ENCODE measurements around the gene MXRA8. TPM values are rescaled to one million over a fixed set of nuclear protein-coding genes. Genes with fewer than 3 reads are reported as not detected.
A peak's percentile ranks its signal among the peaks of the same experiment; 100 is the strongest.

The MXRA8 gene
- total RNA-seq, 1 experiment from 2014 or later: 9.6 TPM

DNA sequence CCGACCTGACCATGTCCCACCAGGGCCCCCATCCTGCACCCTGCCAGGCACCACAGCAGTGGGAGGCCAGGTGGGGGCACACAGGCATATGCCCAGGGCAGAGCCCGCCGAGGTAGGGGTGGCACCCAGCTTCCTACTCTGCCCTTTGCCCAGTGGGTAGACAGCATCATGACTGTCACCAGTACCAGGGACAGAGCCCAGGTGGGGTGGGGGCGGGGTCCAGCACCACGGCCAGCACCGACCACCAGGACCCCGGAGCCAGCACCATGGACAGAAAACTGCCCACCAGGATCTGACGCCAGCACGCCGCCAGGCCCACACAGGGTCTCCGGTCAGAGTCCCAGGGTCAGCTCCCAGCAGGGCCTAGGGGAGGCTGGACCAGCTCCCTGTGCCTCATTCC is 23.5 kb downstream of the MXRA8 start:
- no peaks in the 10 kb centered on the region for H3K4me1 Mint-ChIP-seq
- no peaks in the 10 kb centered on the region for H3K23me2 ChIP-seq (ENCODE audit: insufficient read length, low read depth, low read length, poor library complexity, severe bottlenecking)
- no peak overlapping the region for H3K27ac Mint-ChIP-seq
- no peak overlapping the region for H4K5ac ChIP-seq (ENCODE audit: insufficient read length, low read depth, low read length)
- peaks cover under 1 to 15% (median 7%) of the 10 kb centered on the region in 3 experiments; a peak in 4 of 7 replicates for H3K36me3 Mint-ChIP-seq (ENCODE audit: insufficient read depth in 1 of 3, low read depth in 3 of 3)
- no peaks in the 10 kb centered on the region for H3K27me3 Mint-ChIP-seq (ENCODE audit: low read depth)
- H2BK12ac ChIP-seq (ENCODE audit: insufficient read length, low read depth, low read length): no peak overlapping the region
- H2BK15ac ChIP-seq (ENCODE audit: low read depth, low read length): no peak overlapping the region
- no peaks in the 10 kb centered on the region for H3K4me1 ChIP-seq (ENCODE audit: insufficient read depth, low read length)
- peak; percentile 82 for DNase-seq
- H3K14ac ChIP-seq (ENCODE audit: insufficient read depth, low read length): no peak overlapping the region
- H3K56ac ChIP-seq (ENCODE audit: insufficient read length, low read depth, low read length): no peak overlapping the region
- H3K23ac ChIP-seq (ENCODE audit: insufficient read length, low read depth, low read length): no peak overlapping the region
- no peak overlapping the region for H3K4ac ChIP-seq (ENCODE audit: low read depth, low read length)
- no peaks in the 10 kb centered on the region for H3K9me3 Mint-ChIP-seq
- no peak overlapping the region for H3K27ac ChIP-seq (ENCODE audit: insufficient read length, low read depth, low read length)
- H4K91ac ChIP-seq (ENCODE audit: insufficient read length, low read depth, low read length): no peak overlapping the region
- H3K4me2 ChIP-seq (ENCODE audit: insufficient read depth, insufficient read length, low read length): no peak overlapping the region
- H2AFZ ChIP-seq (ENCODE audit: low read length): no peak overlapping the region
- WGBS (ENCODE audit: extremely low coverage, insufficient read length, low lambda C conversion rate): no CpG with 5 or more reads among the region's 11 CpGs
- H2BK20ac ChIP-seq (ENCODE audit: low read depth, low read length, poor library complexity, severe bottlenecking): no peak overlapping the region
- H2BK5ac ChIP-seq (ENCODE audit: insufficient read length, low read length): no peak overlapping the region
- H3K4me3 Mint-ChIP-seq: no peak overlapping the region
- H4K20me1 ChIP-seq (ENCODE audit: control insufficient read depth, insufficient read depth, insufficient read length): no peaks in the 10 kb centered on the region
- H3K18ac ChIP-seq (ENCODE audit: insufficient read length, low read depth, low read length): no peak overlapping the region
- H2AK5ac ChIP-seq (ENCODE audit: insufficient read length, low read length): no peak overlapping the region
- H4K8ac ChIP-seq (replicated peaks; ENCODE audit: insufficient read length, low read depth, low read length): no peak overlapping the region
- TF ChIP-seq CTCF (conservative IDR thresholded peaks at IDR 0.05): no peak
- no peak overlapping the region for H3T11ph ChIP-seq (ENCODE audit: low read length)
- H3K79me1 ChIP-seq (ENCODE audit: insufficient read depth, low read depth, low read length, poor library complexity, severe bottlenecking): no peaks in the 10 kb centered on the region
- no peaks in the 10 kb centered on the region for H3K27me3 ChIP-seq (ENCODE audit: insufficient read depth, low read length)
- no peaks in the 10 kb centered on the region for H3K79me2 ChIP-seq (ENCODE audit: insufficient read depth, low read length)
- no peaks in the 10 kb centered on the region for H3K9me3 ChIP-seq (ENCODE audit: control insufficient read depth, low read depth, low read length)
- H2BK120ac ChIP-seq (ENCODE audit: low read depth, low read length, poor library complexity, severe bottlenecking): no peak overlapping the region
- H3K9ac ChIP-seq (ENCODE audit: extremely low read depth, insufficient read length, low read length): no peak overlapping the region

All from H9 (cell line).